Subcutaneous abdominal adipose tissue (tissue), 5 donors: Measurements from ENCODE around the gene PVALEF.

ENCODE experiments used
- H3K27ac ChIP-seq: one replicate; pipeline ENCODE4 v1.7.0; 2013; ENCODE audit warnings: low read depth, mild to moderate bottlenecking, inconsistent platforms, low read length, moderate library complexity
- H3K27me3 ChIP-seq, 5 donors: one replicate each; pipeline ENCODE4 v1.7.0; 2013; ENCODE audit warnings: low read length in 5 of 5, inconsistent platforms in 1 of 5; ENCODE audit not compliant: control insufficient read depth in 5 of 5, insufficient read depth in 4 of 5
- H3K36me3 ChIP-seq, 5 donors: one replicate each; pipeline ENCODE4 v1.7.0; 2013; ENCODE audit warnings: low read length in 5 of 5; ENCODE audit not compliant: control insufficient read depth in 5 of 5, insufficient read depth in 5 of 5
- H3K4me1 ChIP-seq, 5 donors: one replicate each; pipeline ENCODE4 v1.7.0; 2013; ENCODE audit warnings: low read length in 5 of 5, mild to moderate bottlenecking in 3 of 5, moderate library complexity in 1 of 5; ENCODE audit not compliant: control insufficient read depth in 5 of 5, insufficient read depth in 5 of 5
- H3K4me3 ChIP-seq, 5 donors: one replicate each; pipeline ENCODE4 v1.7.0; 2013; ENCODE audit warnings: low read length in 5 of 5, low read depth in 1 of 5
- H3K9ac ChIP-seq, 5 donors: one replicate each; pipeline ENCODE4 v1.7.0; 2013; ENCODE audit warnings: low read length in 5 of 5, mild to moderate bottlenecking in 4 of 5, moderate library complexity in 3 of 5
- H3K9me3 ChIP-seq, 5 donors: one replicate each; pipeline ENCODE4 v1.7.0; 2013; ENCODE audit warnings: low read length in 5 of 5; ENCODE audit not compliant: control insufficient read depth in 5 of 5
- donor health status: healthy.
- donor health status: healthy.
- donor health status: healthy.
- donor health status: healthy.
- donor health status: healthy.

PVALEF gene

DNA sequence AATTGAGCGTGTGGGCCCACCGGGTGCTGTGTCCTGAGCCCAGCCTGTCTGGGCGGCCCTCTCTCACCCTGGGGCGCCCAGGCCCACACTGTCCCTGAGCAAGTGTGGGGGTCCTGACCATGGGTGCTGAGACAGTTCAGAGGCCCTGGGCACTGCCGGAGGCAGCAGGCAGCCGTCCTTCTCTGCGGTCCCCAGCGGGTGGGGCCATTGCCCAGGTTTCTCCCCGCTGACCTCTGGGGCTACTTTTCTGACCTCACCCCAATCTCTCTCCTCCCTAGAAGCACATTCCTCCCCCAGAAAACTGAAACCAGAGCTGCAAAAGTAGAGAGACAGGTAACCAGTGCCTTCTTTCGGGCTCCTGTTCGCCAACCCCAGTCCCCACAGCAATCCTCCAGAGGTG is 36.0 kb upstream of the PVALEF start:
- no peak overlapping the region for H3K4me3 ChIP-seq
- H3K27me3 ChIP-seq: peaks cover 0 to 23% (median 10%) of the 10 kb centered on the region in 5 donors
- H3K4me1 ChIP-seq: no peaks in the 10 kb centered on the region
- H3K9me3 ChIP-seq: no peaks in the 10 kb centered on the region
- H3K27ac ChIP-seq: no peak overlapping the region
- H3K9ac ChIP-seq: no peak overlapping the region
- no peaks in the 10 kb centered on the region for H3K36me3 ChIP-seq

DNA sequence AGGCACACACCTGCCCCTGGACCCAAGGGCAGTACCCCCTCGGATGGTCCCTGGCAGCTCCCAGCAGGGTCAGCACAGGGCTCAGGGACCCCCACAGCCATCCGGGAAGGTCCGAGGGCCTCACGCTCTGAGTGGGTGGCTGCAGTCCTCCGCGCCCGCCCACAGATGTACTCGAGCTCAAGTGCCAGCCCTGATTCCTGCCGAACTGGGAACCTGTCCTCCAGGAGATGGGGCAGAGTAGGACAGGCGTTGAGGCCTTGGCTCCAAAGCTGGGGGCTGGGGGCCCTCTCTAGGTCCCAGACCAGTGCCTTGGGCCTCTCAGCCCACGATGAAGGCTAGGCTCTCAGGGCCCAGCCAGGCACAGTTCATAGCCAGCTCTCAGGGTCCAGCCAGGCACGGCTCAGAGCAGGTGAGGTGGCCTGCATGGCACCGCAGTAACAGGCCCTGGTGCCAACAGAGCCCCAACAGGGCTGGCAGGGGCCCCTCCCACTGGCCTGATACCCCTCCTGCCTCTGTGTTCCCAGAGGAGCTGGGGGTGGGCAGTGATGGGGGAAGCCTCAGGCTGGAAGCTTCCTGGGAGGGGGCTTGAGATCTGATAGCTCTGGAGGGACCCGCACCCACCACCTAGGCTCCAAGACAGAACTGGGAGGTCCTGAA is 35.5 kb upstream of the PVALEF start:
- Histone ChIP-seq H3K4me1 (no peaks in the 10 kb centered on the region), H3K27me3 (peaks cover 0 to 19% (median 11%) of the 10 kb centered on the region in 5 donors), H3K9me3 (no peaks in the 10 kb centered on the region), H3K27ac (no peak overlapping the region), H3K36me3 (no peaks in the 10 kb centered on the region), H3K9ac (no peak overlapping the region), H3K4me3 (no peak overlapping the region)

DNA sequence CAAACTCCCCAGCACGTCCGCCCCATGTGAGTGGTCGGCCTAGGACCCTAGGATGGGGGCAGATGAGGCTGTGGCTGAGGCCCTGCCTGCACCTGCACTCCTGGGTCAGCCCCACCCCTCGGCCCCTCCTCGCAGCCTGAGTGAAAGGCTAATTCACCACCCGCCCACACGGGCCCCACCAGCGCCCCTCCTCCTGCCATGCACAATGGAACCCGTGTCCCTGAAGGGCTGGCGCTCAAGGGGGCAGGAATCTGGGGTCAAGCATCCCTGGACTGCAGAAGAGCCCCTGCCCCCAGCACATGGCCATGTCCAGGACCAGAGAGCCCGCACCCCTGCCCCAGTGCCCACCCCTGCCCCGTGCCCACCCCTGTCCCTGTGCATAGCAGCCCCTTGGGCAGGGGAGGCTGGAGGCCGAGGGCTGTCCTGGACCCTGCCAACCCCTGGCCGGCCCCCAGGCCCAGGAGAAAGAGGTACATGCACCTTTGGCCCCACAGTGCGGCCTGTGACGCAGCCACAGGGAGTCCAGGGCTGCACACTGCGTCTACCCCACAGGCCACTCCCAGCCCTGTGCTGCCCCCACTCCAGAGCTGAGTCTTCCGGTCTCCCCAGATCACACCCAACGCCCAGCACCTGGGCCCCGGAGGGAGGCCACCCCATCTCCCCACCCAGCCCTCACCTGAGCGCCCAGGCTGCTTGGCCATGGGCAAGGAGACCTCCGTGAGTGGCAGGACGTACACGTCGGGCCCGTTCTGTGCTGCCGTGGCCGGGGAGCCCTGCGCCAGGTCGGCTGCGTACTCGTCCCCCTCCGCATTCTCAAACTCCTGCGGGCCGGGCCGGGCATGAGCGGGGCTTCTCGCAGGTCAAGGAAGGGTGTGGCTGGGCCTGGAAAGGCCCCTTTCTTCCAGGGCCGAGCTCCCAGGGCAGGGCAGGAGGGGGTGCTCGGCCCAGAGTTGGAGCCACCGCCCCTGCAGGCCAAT is 34.6 kb upstream of the PVALEF start:
- Histone ChIP-seq H3K4me3 (no peak overlapping the region), H3K9me3 (no peaks in the 10 kb centered on the region), H3K36me3 (no peaks in the 10 kb centered on the region), H3K9ac (no peak overlapping the region), H3K27me3 (peaks cover 0 to 16% (median 11%) of the 10 kb centered on the region in 5 donors), H3K27ac (no peak overlapping the region), H3K4me1 (no peaks in the 10 kb centered on the region)

DNA sequence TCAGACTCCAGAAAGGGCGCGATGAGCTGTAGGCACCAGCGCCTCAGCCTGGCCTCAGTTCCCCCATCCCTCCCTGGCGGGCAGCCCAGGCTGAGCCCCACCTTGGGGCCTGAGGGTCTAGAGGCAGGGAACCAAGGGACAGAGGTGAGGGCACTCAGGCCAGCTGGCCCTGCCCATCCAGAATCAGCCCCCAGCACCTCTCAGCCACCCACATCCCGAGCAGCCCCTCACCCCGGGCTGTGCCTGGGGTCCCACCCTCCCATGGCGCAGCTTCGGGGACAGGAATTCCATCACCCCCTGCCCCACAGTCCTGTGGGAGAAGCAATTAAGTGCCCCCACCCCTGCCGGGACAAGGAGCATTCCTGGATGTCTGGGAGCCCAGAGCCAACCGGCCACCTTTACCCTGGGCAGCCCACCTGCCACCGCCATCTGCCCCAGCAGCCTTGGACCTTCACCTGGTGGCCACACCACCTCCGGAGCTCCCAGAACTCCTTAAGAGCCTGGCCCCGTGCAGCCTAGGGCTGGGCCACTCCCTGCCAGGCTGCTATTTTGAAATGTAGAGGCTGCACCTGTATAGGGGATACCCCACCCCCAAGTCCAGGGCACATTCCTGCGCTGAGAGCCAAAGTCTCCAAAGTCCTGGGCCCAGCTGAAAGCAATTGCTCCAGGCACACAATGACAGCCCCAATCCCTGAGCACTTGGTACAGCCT is 33.7 kb upstream of the PVALEF start:
- Histone ChIP-seq H3K4me1 (no peaks in the 10 kb centered on the region), H3K36me3 (no peaks in the 10 kb centered on the region), H3K27me3 (peaks cover 0 to 11% (median 5%) of the 10 kb centered on the region in 5 donors), H3K4me3 (no peak overlapping the region), H3K27ac (no peak overlapping the region), H3K9me3 (no peaks in the 10 kb centered on the region), H3K9ac (no peak overlapping the region)

DNA sequence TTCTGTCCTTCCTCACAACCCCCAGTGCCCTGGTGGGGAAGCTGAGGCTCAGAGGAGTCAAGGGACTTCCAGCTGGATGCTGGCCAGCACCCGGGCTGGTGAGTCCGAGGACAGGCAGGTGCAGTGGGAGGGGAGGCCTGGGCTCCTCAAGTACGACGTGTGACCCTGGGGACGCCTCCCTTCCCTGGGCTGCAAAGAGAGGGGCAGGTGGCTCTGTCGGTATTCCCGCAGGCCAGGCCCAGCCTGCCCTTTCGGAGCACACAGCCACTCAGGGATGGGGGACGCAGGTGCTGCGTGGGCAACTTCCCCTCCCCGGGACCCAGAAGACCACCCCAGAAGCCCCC is 33.1 kb upstream of the PVALEF start:
- no peaks in the 10 kb centered on the region for H3K36me3 ChIP-seq
- H3K27me3 ChIP-seq: peaks cover 0 to 11% (median 5%) of the 10 kb centered on the region in 5 donors
- no peak overlapping the region for H3K4me3 ChIP-seq
- H3K9ac ChIP-seq: no peak overlapping the region
- H3K27ac ChIP-seq: no peak overlapping the region
- H3K9me3 ChIP-seq: no peaks in the 10 kb centered on the region
- H3K4me1 ChIP-seq: no peaks in the 10 kb centered on the region

DNA sequence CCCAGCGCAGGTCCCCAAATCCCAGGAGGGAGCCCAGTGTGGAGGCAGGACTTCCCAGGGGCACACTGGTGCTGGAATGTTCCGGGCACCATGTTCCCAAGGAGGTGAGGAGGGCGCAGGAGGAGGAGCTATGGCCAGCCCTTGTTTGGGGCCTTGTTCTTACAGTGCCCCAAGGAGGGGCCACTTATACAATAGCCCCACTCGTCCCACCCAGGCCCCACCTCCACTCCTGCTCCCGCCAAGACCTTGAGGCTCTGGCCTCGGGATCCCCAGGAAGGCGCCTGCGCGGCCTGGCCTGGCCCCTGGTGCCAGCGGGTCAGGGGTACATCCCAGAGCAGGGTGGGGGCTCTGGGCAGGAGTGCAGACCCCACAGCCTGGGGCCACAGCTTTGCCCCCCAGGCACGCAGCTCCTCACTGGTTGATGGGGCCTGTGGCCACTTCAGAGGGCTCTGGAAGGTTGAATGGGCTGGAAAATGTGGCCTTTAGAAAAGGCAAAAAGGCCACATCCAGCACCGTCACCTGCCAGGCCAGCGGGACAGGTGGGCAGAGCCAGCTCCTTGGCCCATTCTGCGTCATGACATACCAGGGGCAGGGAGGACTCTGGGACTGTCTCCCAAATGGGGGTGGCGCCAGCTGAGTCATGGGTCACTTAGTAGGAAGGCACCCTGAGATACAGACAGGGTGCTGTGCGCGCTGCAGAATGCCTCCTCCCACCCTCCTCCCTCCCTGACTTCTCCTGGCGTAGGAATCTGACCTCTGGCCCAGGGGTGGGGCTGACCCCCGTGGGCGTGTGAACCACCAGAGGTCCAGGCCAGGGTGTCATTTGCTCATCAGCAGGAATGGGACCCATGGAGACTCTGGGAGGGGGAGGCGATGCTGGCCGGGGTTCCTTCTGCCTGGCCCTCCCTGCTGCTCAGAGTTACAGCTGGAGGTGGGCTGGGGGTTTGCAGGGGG is 32.3 kb upstream of the PVALEF start:
- Histone ChIP-seq H3K4me1 (no peaks in the 10 kb centered on the region), H3K27me3 (peaks cover 0 to 11% (median 3%) of the 10 kb centered on the region in 5 donors), H3K9me3 (peaks cover 0 to 2% (median 0%) of the 10 kb centered on the region in 5 donors), H3K9ac (no peak overlapping the region), H3K36me3 (no peaks in the 10 kb centered on the region), H3K4me3 (no peak overlapping the region), H3K27ac (no peak overlapping the region)

DNA sequence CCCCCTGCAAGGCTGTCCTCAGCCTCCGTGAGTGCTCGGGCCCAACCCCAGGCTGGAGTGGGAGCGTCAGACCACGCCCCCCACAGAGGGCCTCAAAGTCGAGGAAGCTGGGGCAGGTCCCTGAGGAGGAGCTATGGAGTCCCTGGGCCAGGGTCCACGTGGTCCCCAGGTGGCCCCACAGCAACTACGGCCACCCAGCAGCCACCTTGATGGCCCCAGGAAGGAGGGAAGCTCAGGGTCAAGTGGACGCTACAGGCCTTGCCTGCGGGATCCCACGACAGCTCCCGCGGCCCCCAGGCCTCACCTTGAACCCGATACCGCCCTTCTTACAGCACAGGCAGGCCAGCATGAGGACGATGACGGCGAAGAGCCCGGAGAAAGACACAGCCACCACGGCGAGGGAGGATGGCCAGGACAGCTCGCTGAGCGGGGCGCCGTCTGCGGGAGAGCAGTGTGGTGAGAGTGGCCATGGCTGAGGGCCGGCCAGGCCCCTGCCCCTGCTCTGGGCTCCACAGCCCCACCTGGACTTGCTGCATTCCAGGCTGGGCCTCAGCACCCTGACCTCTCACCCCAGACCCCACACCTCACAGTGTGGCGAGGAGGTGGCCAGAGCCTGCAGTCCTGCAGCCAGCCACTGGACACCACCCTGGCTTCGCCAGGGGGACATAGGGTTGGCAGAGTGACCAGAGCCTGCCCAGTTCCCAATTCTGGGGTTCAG is 31.1 kb upstream of the PVALEF start:
- H3K9ac ChIP-seq: no peak overlapping the region

DNA sequence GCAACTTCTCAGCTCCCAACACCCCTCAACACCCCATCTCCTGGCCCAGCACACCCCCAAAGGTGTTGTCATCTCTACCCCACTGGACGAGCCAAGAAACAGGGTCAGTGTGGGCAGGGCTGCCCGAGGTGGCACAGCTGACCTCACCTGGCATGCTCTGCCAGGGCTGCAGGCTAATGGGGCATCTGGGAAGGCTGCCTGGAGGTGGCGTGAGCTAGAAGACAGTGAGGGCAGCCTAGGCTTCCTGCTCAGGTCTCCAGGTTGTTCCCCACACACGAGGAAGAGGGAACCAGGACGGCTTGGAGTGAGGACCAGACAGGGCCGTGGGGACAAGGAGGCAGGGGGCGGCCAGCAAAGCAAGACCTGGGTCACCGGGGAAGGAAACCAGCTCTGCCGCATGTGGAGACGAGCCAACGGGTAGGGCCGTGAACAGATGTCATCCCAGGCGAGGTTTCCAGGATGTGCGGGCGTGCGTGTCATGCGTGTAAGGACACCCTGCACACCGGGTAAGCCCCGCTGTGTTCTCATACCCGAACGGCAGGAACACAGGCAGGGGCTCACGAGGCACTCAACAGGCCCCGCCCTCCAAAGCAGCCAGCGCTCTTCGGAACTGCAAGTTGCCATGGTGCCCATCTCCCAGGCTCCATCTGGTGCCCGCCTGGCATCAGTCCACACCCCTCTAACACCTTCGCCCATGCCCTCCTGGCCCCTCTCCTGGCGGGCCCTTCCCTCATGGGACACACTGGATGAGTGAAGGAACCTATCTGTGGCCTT is 29.6 kb upstream of the PVALEF start:
- Histone ChIP-seq H3K36me3 (no peaks in the 10 kb centered on the region), H3K9me3 (peaks cover 0 to 4% (median 0%) of the 10 kb centered on the region in 5 donors), H3K4me3 (no peak overlapping the region), H3K27me3 (peaks cover 0 to 6% (median 3%) of the 10 kb centered on the region in 5 donors), H3K27ac (no peak overlapping the region), H3K4me1 (no peaks in the 10 kb centered on the region), H3K9ac (no peak overlapping the region)

More for the DNA sequence above, 31.1 kb upstream of the PVALEF start:
- Histone ChIP-seq H3K4me3 (no peak overlapping the region), H3K4me1 (no peaks in the 10 kb centered on the region), H3K36me3 (no peaks in the 10 kb centered on the region), H3K27me3 (peaks cover 0 to 11% (median 3%) of the 10 kb centered on the region in 5 donors), H3K9me3 (peaks cover 0 to 4% (median 0%) of the 10 kb centered on the region in 5 donors), H3K27ac (no peak overlapping the region)
